ENCODE results near the gene ADCY9. TPM values are rescaled to one million over a fixed set of nuclear protein-coding genes. Genes with fewer than 3 reads are reported as not detected.
"Not testable (repeated sequence)": the region's sequence is repeated elsewhere in the genome, so short reads cannot be mapped to it uniquely, and the experiment has no call there.

The ADCY9 gene
- polyA plus RNA-seq, 1 donor (not counting 4 experiments of a cell fraction or from before 2014, with no cell fraction given), result 3.0 TPM

- Histone ChIP-seq H2AFZ (ENCODE audit: control insufficient read depth, low read length) (no peak overlapping the region), H3K9me1 (ENCODE audit: control insufficient read depth, extremely low read depth, insufficient read depth, low read length) (no peaks in the 10 kb centered on the region), H3K9me3 (ENCODE audit: control insufficient read depth, low read depth, low read length) (no peaks in the 10 kb centered on the region), H4K20me1 (ENCODE audit: control insufficient read depth, extremely low read depth, insufficient read depth, low read length) (no peaks in the 10 kb centered on the region), H3K4me2 (ENCODE audit: control insufficient read depth, extremely low read depth, insufficient read depth, low read depth, low read length) (no peak overlapping the region), H3K27me3 (ENCODE audit: control insufficient read depth, extremely low read depth, insufficient read depth, low read length) (no peaks in the 10 kb centered on the region), H3K9ac (ENCODE audit: control insufficient read depth, extremely low read depth, insufficient read depth, low read length) (no peak overlapping the region), H3K27ac (ENCODE audit: control insufficient read depth, insufficient read depth, low read length) (no peak overlapping the region), H3K4me1 (ENCODE audit: control insufficient read depth, extremely low read depth, insufficient read depth, low read length) (peaks cover 27% of the 10 kb centered on the region), H3K36me3 (ENCODE audit: control insufficient read depth in 2 of 2, extremely low read depth in 1 of 2, insufficient read depth in 2 of 2, low read length in 2 of 2) (no peaks in the 10 kb centered on the region), H3K4me3 (ENCODE audit: control insufficient read depth in 2 of 3, extremely low read depth in 1 of 3, insufficient read depth in 2 of 3, low read depth in 1 of 3, low read length in 3 of 3) (no peak overlapping the region), H3K79me2 (ENCODE audit: control insufficient read depth, insufficient read depth, low read length) (no peaks in the 10 kb centered on the region)
- TF ChIP-seq EZH2 (IDR thresholded peaks at IDR 0.05; ENCODE audit: low read length), result no peak
- TF ChIP-seq, protein P1, sequence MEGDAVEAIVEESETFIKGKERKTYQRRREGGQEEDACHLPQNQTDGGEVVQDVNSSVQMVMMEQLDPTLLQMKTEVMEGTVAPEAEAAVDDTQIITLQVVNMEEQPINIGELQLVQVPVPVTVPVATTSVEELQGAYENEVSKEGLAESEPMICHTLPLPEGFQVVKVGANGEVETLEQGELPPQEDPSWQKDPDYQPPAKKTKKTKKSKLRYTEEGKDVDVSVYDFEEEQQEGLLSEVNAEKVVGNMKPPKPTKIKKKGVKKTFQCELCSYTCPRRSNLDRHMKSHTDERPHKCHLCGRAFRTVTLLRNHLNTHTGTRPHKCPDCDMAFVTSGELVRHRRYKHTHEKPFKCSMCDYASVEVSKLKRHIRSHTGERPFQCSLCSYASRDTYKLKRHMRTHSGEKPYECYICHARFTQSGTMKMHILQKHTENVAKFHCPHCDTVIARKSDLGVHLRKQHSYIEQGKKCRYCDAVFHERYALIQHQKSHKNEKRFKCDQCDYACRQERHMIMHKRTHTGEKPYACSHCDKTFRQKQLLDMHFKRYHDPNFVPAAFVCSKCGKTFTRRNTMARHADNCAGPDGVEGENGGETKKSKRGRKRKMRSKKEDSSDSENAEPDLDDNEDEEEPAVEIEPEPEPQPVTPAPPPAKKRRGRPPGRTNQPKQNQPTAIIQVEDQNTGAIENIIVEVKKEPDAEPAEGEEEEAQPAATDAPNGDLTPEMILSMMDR (optimal IDR thresholded peaks at IDR 0.05 in 1 of 3, IDR thresholded peaks at IDR 0.05 in 1 of 3, conservative IDR thresholded peaks at IDR 0.05 in 1 of 3; ENCODE audit: extremely low read depth in 1 of 3, insufficient read depth in 2 of 3, low read length in 3 of 3), result no peak
- dilution Hi-C loops (cut with MboI; ENCODE audit: extremely low pct_ligation_motif_present, low sequenced_read_pairs), result no loop called here
- no peak for FAIRE-seq
- DNase-seq (ENCODE audit: low read depth, low spot score), result no peak
Measured at GRCh38 chr16:4048481-4048880, 67.8 kb downstream of the ADCY9 start.

- no peak for TF ChIP-seq EZH2 (IDR thresholded peaks at IDR 0.05; ENCODE audit: low read length)
- TF ChIP-seq, protein P1 (optimal IDR thresholded peaks at IDR 0.05 in 1 of 3, IDR thresholded peaks at IDR 0.05 in 1 of 3, conservative IDR thresholded peaks at IDR 0.05 in 1 of 3; ENCODE audit: extremely low read depth in 1 of 3, insufficient read depth in 2 of 3, low read length in 3 of 3), result no peak
- Histone ChIP-seq H3K27ac (ENCODE audit: control insufficient read depth, insufficient read depth, low read length) (no peak overlapping the region), H3K9ac (ENCODE audit: control insufficient read depth, extremely low read depth, insufficient read depth, low read length) (no peak overlapping the region), H4K20me1 (ENCODE audit: control insufficient read depth, extremely low read depth, insufficient read depth, low read length) (no peaks in the 10 kb centered on the region), H3K9me3 (ENCODE audit: control insufficient read depth, low read depth, low read length) (no peaks in the 10 kb centered on the region), H2AFZ (ENCODE audit: control insufficient read depth, low read length) (no peak overlapping the region), H3K4me2 (ENCODE audit: control insufficient read depth, extremely low read depth, insufficient read depth, low read depth, low read length) (no peak overlapping the region), H3K4me3 (ENCODE audit: control insufficient read depth in 2 of 3, extremely low read depth in 1 of 3, insufficient read depth in 2 of 3, low read depth in 1 of 3, low read length in 3 of 3) (no peak overlapping the region), H3K4me1 (ENCODE audit: control insufficient read depth, extremely low read depth, insufficient read depth, low read length) (peaks cover 5% of the 10 kb centered on the region), H3K36me3 (ENCODE audit: control insufficient read depth in 2 of 2, extremely low read depth in 1 of 2, insufficient read depth in 2 of 2, low read length in 2 of 2) (no peaks in the 10 kb centered on the region), H3K27me3 (ENCODE audit: control insufficient read depth, extremely low read depth, insufficient read depth, low read length) (no peaks in the 10 kb centered on the region), H3K9me1 (ENCODE audit: control insufficient read depth, extremely low read depth, insufficient read depth, low read length) (no peaks in the 10 kb centered on the region), H3K79me2 (ENCODE audit: control insufficient read depth, insufficient read depth, low read length) (no peaks in the 10 kb centered on the region)
- DNase-seq (ENCODE audit: low read depth, low spot score) (no peak), FAIRE-seq (no peak)
- dilution Hi-C loops (cut with MboI; ENCODE audit: extremely low pct_ligation_motif_present, low sequenced_read_pairs), result no loop called here
Measured at GRCh38 chr16:4046221-4046620, 70.0 kb downstream of the ADCY9 start.

- dilution Hi-C loops (cut with MboI; ENCODE audit: extremely low pct_ligation_motif_present, low sequenced_read_pairs); H3K9me3 ChIP-seq (ENCODE audit: control insufficient read depth, low read depth, low read length); H3K27ac ChIP-seq (ENCODE audit: control insufficient read depth, insufficient read depth, low read length); H2AFZ ChIP-seq (ENCODE audit: control insufficient read depth, low read length); H3K27me3 ChIP-seq (ENCODE audit: control insufficient read depth, extremely low read depth, insufficient read depth, low read length); H4K20me1 ChIP-seq (ENCODE audit: control insufficient read depth, extremely low read depth, insufficient read depth, low read length); H3K4me3 ChIP-seq (ENCODE audit: control insufficient read depth in 2 of 3, extremely low read depth in 1 of 3, insufficient read depth in 2 of 3, low read depth in 1 of 3, low read length in 3 of 3); H3K36me3 ChIP-seq (ENCODE audit: control insufficient read depth in 2 of 2, extremely low read depth in 1 of 2, insufficient read depth in 2 of 2, low read length in 2 of 2); DNase-seq (ENCODE audit: low read depth, low spot score); H3K9me1 ChIP-seq (ENCODE audit: control insufficient read depth, extremely low read depth, insufficient read depth, low read length); H3K4me2 ChIP-seq (ENCODE audit: control insufficient read depth, extremely low read depth, insufficient read depth, low read depth, low read length); H3K79me2 ChIP-seq (ENCODE audit: control insufficient read depth, insufficient read depth, low read length); H3K9ac ChIP-seq (ENCODE audit: control insufficient read depth, extremely low read depth, insufficient read depth, low read length); FAIRE-seq; H3K4me1 ChIP-seq (ENCODE audit: control insufficient read depth, extremely low read depth, insufficient read depth, low read length): not testable (repeated sequence)
Measured at GRCh38 chr16:4045561-4045960, 70.7 kb downstream of the ADCY9 start.
